K562 (cell line): ENCODE data around the gene ANK3. TPM values are rescaled to one million over a fixed set of nuclear protein-coding genes. Genes with fewer than 3 reads are reported as not detected.

Experiments
- ARID2 ChIP-seq: fragments of 450-650 bp; IDR thresholded peaks from 2 replicates; pipeline ENCODE4 v1.6.1; 2017; ENCODE audit warnings: antibody characterized with exemption, mild to moderate bottlenecking
- PTRF ChIP-seq: fragments of 450-650 bp; IDR thresholded peaks from 2 replicates; pipeline ENCODE4 v1.6.1; 2016; ENCODE audit warnings: mild to moderate bottlenecking, missing genetic modification characterization, missing compliant biosample characterization
- RAD21 ChIP-seq, 2 experiments: fragments of 250-450 bp in 1 of 2; fragments of 450-650 bp in 1 of 2; sonication (Bioruptor Pico) in 1 of 2; formaldehyde crosslinking in 1 of 2; IDR thresholded peaks in 1 of 2; conservative IDR thresholded peaks in 1 of 2; 2 replicates each; pipeline versions ENCODE4 v1.4.0 to v1.8.0; 2020 to 2022; ENCODE audit warnings: mild to moderate bottlenecking in 2 of 2, moderate library complexity in 1 of 2
- REST ChIP-seq, 2 experiments: fragments of 450-650 bp; formaldehyde crosslinking in 1 of 2; IDR thresholded peaks; 2 replicates each; pipeline versions ENCODE4 v1.4.0 to v1.6.1; 2014 to 2020; ENCODE audit warnings: mild to moderate bottlenecking in 2 of 2, borderline replicate concordance in 1 of 2, low read depth in 1 of 2
- SMC3 ChIP-seq: conservative IDR thresholded peaks from 2 replicates; pipeline ENCODE4 v1.6.1; 2011; ENCODE audit warnings: low read depth, low read length, improper control_type of control experiment; ENCODE audit not compliant: insufficient read depth
- polyA plus RNA-seq, 8 experiments: library from polyadenylated mRNA; depleted of rRNA in 4 of 8; stranded (reverse) in 5 of 8; unstranded in 3 of 8; fragments of >200 nt; fragmentation: Nextera tagmentation in 2 of 8; fragmentation: Illumina TruSeq in 1 of 8; extraction: Ambion mirVana in 2 of 8; extraction: Trizol in 1 of 8; gene quantifications; 2 replicates each; pipeline versions ENCODE4 v1.2.1 to v1.2.3, GENCODE V29; 2011 to 2014; ENCODE audit warnings: inconsistent platforms in 1 of 8, missing spikeins in 1 of 8
- total RNA-seq, 7 experiments: library from RNA; depleted of rRNA in 6 of 7; stranded (reverse); fragments of >200 nt in 6 of 7; fragmentation: Illumina TruSeq in 2 of 7; extraction: Trizol in 2 of 7; gene quantifications; 2 replicates each; pipeline versions ENCODE4 v1.2.1 to v1.2.3, GENCODE V29; 2011 to 2021; ENCODE audit warnings: low replicate concordance in 1 of 7
- TF ChIP-seq, protein P1 (sequence below): fragments of 450-650 bp; formaldehyde crosslinking; IDR thresholded peaks from 2 replicates; pipeline ENCODE4 v1.4.0; 2020; ENCODE audit warnings: mild to moderate bottlenecking, moderate library complexity

The ANK3 gene
- total and polyA plus RNA-seq, 9 of the 15 experiments (the other 6 are each of a cell fraction or from before 2014, with no cell fraction given): 10.0 to 32.3 (median 17.9) TPM

- peak; percentile 93 for TF ChIP-seq REST (IDR thresholded peaks at IDR 0.05; ENCODE audit: borderline replicate concordance)
- TF ChIP-seq REST (CRISPR knock-in tag; IDR thresholded peaks at IDR 0.05; ENCODE audit: low read depth): no peak
- peak; percentile 94 for TF ChIP-seq ARID2
- TF ChIP-seq PTRF (tag): 0 out of 2 replicates have a peak, but pooled peaks have one; percentile 9
- TF ChIP-seq, protein P1, sequence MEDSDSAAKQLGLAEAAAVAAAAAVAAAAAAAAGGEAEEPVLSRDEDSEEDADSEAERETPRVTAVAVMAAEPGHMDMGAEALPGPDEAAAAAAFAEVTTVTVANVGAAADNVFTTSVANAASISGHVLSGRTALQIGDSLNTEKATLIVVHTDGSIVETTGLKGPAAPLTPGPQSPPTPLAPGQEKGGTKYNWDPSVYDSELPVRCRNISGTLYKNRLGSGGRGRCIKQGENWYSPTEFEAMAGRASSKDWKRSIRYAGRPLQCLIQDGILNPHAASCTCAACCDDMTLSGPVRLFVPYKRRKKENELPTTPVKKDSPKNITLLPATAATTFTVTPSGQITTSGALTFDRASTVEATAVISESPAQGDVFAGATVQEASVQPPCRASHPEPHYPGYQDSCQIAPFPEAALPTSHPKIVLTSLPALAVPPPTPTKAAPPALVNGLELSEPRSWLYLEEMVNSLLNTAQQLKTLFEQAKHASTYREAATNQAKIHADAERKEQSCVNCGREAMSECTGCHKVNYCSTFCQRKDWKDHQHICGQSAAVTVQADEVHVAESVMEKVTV (CRISPR knock-in tag): peak; percentile 99
- TF ChIP-seq SMC3: peak; percentile 93
- TF ChIP-seq RAD21 (CRISPR knock-in tag; conservative IDR thresholded peaks at IDR 0.05 in 1 of 2, IDR thresholded peaks at IDR 0.05 in 1 of 2): peak; percentile 99
Measured at GRCh38 chr10:60434418-60435046, 44.9 kb upstream of the ANK3 start (continued).
